ENCODE measurements around the gene UBE2H.

Gene UBE2H

GRCh38 chr7:129943352-129943751 lies 9.4 kb downstream of the UBE2H start:
- POLR2A ChIA-PET, result no interaction called here
- DNase-seq (ENCODE audit: extremely low spot score), result no peak
- TF ChIP-seq ARNT (IDR thresholded peaks at IDR 0.05) (no peak), FOXM1 (IDR thresholded peaks at IDR 0.05; ENCODE audit: borderline replicate concordance) (no peak), ELF4 (IDR thresholded peaks at IDR 0.05) (no peak), HDGF (IDR thresholded peaks at IDR 0.05; ENCODE audit: borderline replicate concordance) (no peak), NFRKB (IDR thresholded peaks at IDR 0.05) (no peak), CTBP1 (IDR thresholded peaks at IDR 0.05; ENCODE audit: borderline replicate concordance) (no peak), L3MBTL2 (conservative IDR thresholded peaks at IDR 0.05) (no peak), TARDBP (IDR thresholded peaks at IDR 0.05) (no peak), PKNOX1 (IDR thresholded peaks at IDR 0.05) (no peak), FOXK2 (IDR thresholded peaks at IDR 0.05) (no peak), BHLHE40 (IDR thresholded peaks at IDR 0.05; ENCODE audit: borderline replicate concordance) (no peak), SP1 (IDR thresholded peaks at IDR 0.05) (no peak), SUZ12 (IDR thresholded peaks at IDR 0.05) (no peak), LEF1 (IDR thresholded peaks at IDR 0.05; ENCODE audit: borderline replicate concordance) (no peak), ZNF384 (IDR thresholded peaks at IDR 0.05) (no peak)
- CTCF ChIA-PET, result no interaction called here

GRCh38 chr7:129940329-129940728 lies 12.4 kb downstream of the UBE2H start:
- ChIA-PET CTCF (no interaction called here), POLR2A (no interaction called here)
- DNase-seq (ENCODE audit: extremely low spot score), result no peak
- TF ChIP-seq SP1 (IDR thresholded peaks at IDR 0.05) (no peak), HDGF (IDR thresholded peaks at IDR 0.05; ENCODE audit: borderline replicate concordance) (no peak), ARNT (IDR thresholded peaks at IDR 0.05) (no peak), PKNOX1 (IDR thresholded peaks at IDR 0.05) (no peak), BHLHE40 (IDR thresholded peaks at IDR 0.05; ENCODE audit: borderline replicate concordance) (no peak), TARDBP (IDR thresholded peaks at IDR 0.05) (no peak), ZNF384 (IDR thresholded peaks at IDR 0.05) (no peak), FOXA1 (IDR thresholded peaks at IDR 0.05) (no peak), L3MBTL2 (conservative IDR thresholded peaks at IDR 0.05) (no peak), SUZ12 (IDR thresholded peaks at IDR 0.05) (no peak), LEF1 (IDR thresholded peaks at IDR 0.05; ENCODE audit: borderline replicate concordance) (no peak), ELF4 (IDR thresholded peaks at IDR 0.05) (no peak)

GRCh38 chr7:129939881-129940280 lies 12.9 kb downstream of the UBE2H start:
- no peak for DNase-seq (ENCODE audit: extremely low spot score)
- ChIA-PET CTCF (no interaction called here), POLR2A (no interaction called here)
- TF ChIP-seq L3MBTL2 (conservative IDR thresholded peaks at IDR 0.05), result no peak
- no peak for TF ChIP-seq LEF1 (IDR thresholded peaks at IDR 0.05; ENCODE audit: borderline replicate concordance)
- TF ChIP-seq CTBP1 (IDR thresholded peaks at IDR 0.05; ENCODE audit: borderline replicate concordance), result no peak
- no peak for TF ChIP-seq NFRKB (IDR thresholded peaks at IDR 0.05)
- TF ChIP-seq SP1 (IDR thresholded peaks at IDR 0.05), result no peak
- TF ChIP-seq HDGF (IDR thresholded peaks at IDR 0.05; ENCODE audit: borderline replicate concordance), result no peak
- no peak for TF ChIP-seq SUZ12 (IDR thresholded peaks at IDR 0.05)
- TF ChIP-seq FOXA1 (IDR thresholded peaks at IDR 0.05), result no peak
- no peak for TF ChIP-seq FOXM1 (IDR thresholded peaks at IDR 0.05; ENCODE audit: borderline replicate concordance)
- no peak for TF ChIP-seq ZNF384 (IDR thresholded peaks at IDR 0.05)
- TF ChIP-seq FOXK2 (IDR thresholded peaks at IDR 0.05), result no peak
- no peak for TF ChIP-seq PKNOX1 (IDR thresholded peaks at IDR 0.05)
- TF ChIP-seq ELF4 (IDR thresholded peaks at IDR 0.05), result no peak
- no peak for TF ChIP-seq TARDBP (IDR thresholded peaks at IDR 0.05)
- no peak for TF ChIP-seq BHLHE40 (IDR thresholded peaks at IDR 0.05; ENCODE audit: borderline replicate concordance)
- no peak for TF ChIP-seq ARNT (IDR thresholded peaks at IDR 0.05)

- ChIA-PET CTCF (interaction anchor here (0.5 kb wide), 1 partner anchor 50 kb away, joined by 6 read pairs; no protein-coding TSS in a partner anchor), POLR2A (no interaction called here)
- DNase-seq (ENCODE audit: extremely low spot score), result no peak
- no peak for TF ChIP-seq ELF4 (IDR thresholded peaks at IDR 0.05)
- no peak for TF ChIP-seq TARDBP (IDR thresholded peaks at IDR 0.05)
- no peak for TF ChIP-seq PKNOX1 (IDR thresholded peaks at IDR 0.05)
- TF ChIP-seq LEF1 (IDR thresholded peaks at IDR 0.05; ENCODE audit: borderline replicate concordance), result no peak
- no peak for TF ChIP-seq FOXM1 (IDR thresholded peaks at IDR 0.05; ENCODE audit: borderline replicate concordance)
- TF ChIP-seq BHLHE40 (IDR thresholded peaks at IDR 0.05; ENCODE audit: borderline replicate concordance), result no peak
- TF ChIP-seq SP1 (IDR thresholded peaks at IDR 0.05), result no peak
- no peak for TF ChIP-seq ARNT (IDR thresholded peaks at IDR 0.05)
- no peak for TF ChIP-seq ZNF384 (IDR thresholded peaks at IDR 0.05)
Measured at GRCh38 chr7:129933627-129934026, 19.1 kb downstream of the UBE2H start.

GRCh38 chr7:129926618-129927017 lies 26.1 kb downstream of the UBE2H start:
- TF ChIP-seq SUZ12 (IDR thresholded peaks at IDR 0.05) (no peak), HDGF (IDR thresholded peaks at IDR 0.05; ENCODE audit: borderline replicate concordance) (no peak), LEF1 (IDR thresholded peaks at IDR 0.05; ENCODE audit: borderline replicate concordance) (no peak), FOXM1 (IDR thresholded peaks at IDR 0.05; ENCODE audit: borderline replicate concordance) (no peak), FOXA1 (IDR thresholded peaks at IDR 0.05) (no peak), TARDBP (IDR thresholded peaks at IDR 0.05) (no peak), ELF4 (IDR thresholded peaks at IDR 0.05) (no peak), SP1 (IDR thresholded peaks at IDR 0.05) (no peak), L3MBTL2 (conservative IDR thresholded peaks at IDR 0.05) (no peak), ARNT (IDR thresholded peaks at IDR 0.05) (no peak), PKNOX1 (IDR thresholded peaks at IDR 0.05) (no peak), ZNF384 (IDR thresholded peaks at IDR 0.05) (no peak), NFRKB (IDR thresholded peaks at IDR 0.05) (no peak), FOXK2 (IDR thresholded peaks at IDR 0.05) (no peak), BHLHE40 (IDR thresholded peaks at IDR 0.05; ENCODE audit: borderline replicate concordance) (no peak), CTBP1 (IDR thresholded peaks at IDR 0.05; ENCODE audit: borderline replicate concordance) (no peak)
- ChIA-PET POLR2A (no interaction called here), CTCF (no interaction called here)
- DNase-seq (ENCODE audit: extremely low spot score), result no peak
